GM12875 (cell line): Measurements from ENCODE around the gene OR5T1.

ENCODE experiments used
- H3K4me3 ChIP-seq: one replicate; pipeline ENCODE4 v1.5.1; 2011; ENCODE audit warnings: low read depth, low read length, control low read depth
- CTCF ChIP-seq: IDR thresholded peaks from 2 replicates; pipeline ENCODE4 v1.5.1; 2011; ENCODE audit warnings: low read depth, mild to moderate bottlenecking, control low read depth, inconsistent platforms, low read length, moderate library complexity, borderline replicate concordance; ENCODE audit not compliant: insufficient read depth

Gene OR5T1

GRCh38 chr11:56273854-56274253 lies at the start of gene OR5T1:
TSS of gene OR5T1 (plus strand) at chr11:56274154. CDS start at chr11:56275639, 1,485 bp downstream.
- no peak within 1 kb of the TSS for H3K4me3 ChIP-seq
- TF ChIP-seq CTCF: no peak

- no peak within 1 kb of the TSS for H3K4me3 ChIP-seq
- no peak for TF ChIP-seq CTCF
Observed at GRCh38 chr11:56234155-56234554, 39.8 kb upstream of the OR5T1 start, which contains the start of gene OR5T2. TSS of gene OR5T2 (minus strand) at chr11:56234255. CDS start at chr11:56233062, 1,193 bp downstream.

- TF ChIP-seq CTCF: no peak
- H3K4me3 ChIP-seq: no peak within 1 kb of the TSS
Observed at GRCh38 chr11:56251954-56252353, 22.0 kb upstream of the OR5T1 start, which contains the start of gene OR5T3. TSS of gene OR5T3 (plus strand) at chr11:56252254. CDS start at chr11:56252254, 0 bp downstream.

GRCh38 chr11:56271092-56271491 lies 2.9 kb upstream of the OR5T1 start:
- no peak for TF ChIP-seq CTCF
- H3K4me3 ChIP-seq: no peak overlapping the region

- TF ChIP-seq CTCF: no peak
- H3K4me3 ChIP-seq: no peak within 1 kb of the TSS
Observed at GRCh38 chr11:56292154-56292553, 18.2 kb downstream of the OR5T1 start, which contains the start of gene OR8H1. TSS of gene OR8H1 (minus strand) at chr11:56292254. CDS start at chr11:56291062, 1,192 bp downstream.

- TF ChIP-seq CTCF: no peak
- no peak overlapping the region for H3K4me3 ChIP-seq
Observed at GRCh38 chr11:56296898-56297297, 22.9 kb downstream of the OR5T1 start.

- TF ChIP-seq CTCF: no peak
- H3K4me3 ChIP-seq: no peak overlapping the region
Observed at GRCh38 chr11:56307836-56308235, 33.9 kb downstream of the OR5T1 start.
